GM12878 (cell line): Measurements from ENCODE around the gene ANKMY2. TPM values are rescaled to one million over a fixed set of nuclear protein-coding genes. Genes with fewer than 3 reads are reported as not detected.

Source experiments
- ATAC-seq: fragments of 200-7000 bp; cut with Tn5 transposase; 3 replicates; pipeline ENCODE4 v1.9.1; 2020; ENCODE audit warnings: mild to moderate bottlenecking, moderate library complexity
- BruUV-seq: library from RNA; stranded (reverse); fragments of 400-500 nt; replicated peaks from 2 replicates; lab custom pipeline; 2021; lab: Mats Ljungman, UMichigan
- CTCF ChIA-PET: fragments of 300-600 bp; sonication (Branson Sonifier 250); formaldehyde crosslinking; extraction: SDS; loops from one replicate; lab custom pipeline; 2021; ENCODE audit warnings: inconsistent platforms; lab: Yijun Ruan, JAX
- POLR2A ChIA-PET: fragments of 350-600 bp; formaldehyde crosslinking; extraction: SDS; loops from one replicate; lab custom pipeline; 2021; ENCODE audit warnings: inconsistent platforms; lab: Charles Lee
- RAD21 ChIA-PET: fragments of 300-600 bp; sonication (Branson Sonifier 250); formaldehyde crosslinking; loops from one replicate; lab custom pipeline; 2023; ENCODE audit warnings: antibody characterized with exemption; ENCODE audit not compliant: unreplicated experiment; lab: Charles Lee
- SMC1A ChIA-PET: fragments of 300-600 bp; sonication (Branson Sonifier 250); formaldehyde crosslinking; loops from one replicate; lab custom pipeline; 2023; ENCODE audit not compliant: unreplicated experiment, uncharacterized antibody; lab: Charles Lee
- DNase-seq: peaks from one replicate; pipeline ENCODE4 v3.0.0-alpha.2; 2011; ENCODE audit warnings: low read depth, low spot score
- FAIRE-seq: peaks from 3 replicates; lab custom pipeline; 2011; peaks lifted over from hg19 to GRCh38; lab: Jason Lieb, UNC
- H2AFZ ChIP-seq: 2 replicates; pipeline ENCODE4 v1.6.0; 2011; ENCODE audit warnings: low read depth, low read length, control low read depth; ENCODE audit not compliant: control insufficient read depth
- H3K27ac ChIP-seq: 2 replicates; pipeline ENCODE4 v1.5.1; 2011; ENCODE audit warnings: control low read depth; ENCODE audit not compliant: control insufficient read depth, insufficient read depth
- H3K27me3 ChIP-seq, 2 experiments: replicated peaks in 1 of 2; 2 replicates each; pipeline versions ENCODE4 v1.6.0 to v1.6.1; 2011; ENCODE audit warnings: low read length in 1 of 2; ENCODE audit not compliant: control insufficient read depth in 2 of 2, insufficient read depth in 2 of 2
- H3K36me3 ChIP-seq, 2 experiments: 2 replicates each; pipeline ENCODE4 v1.5.1; 2011; ENCODE audit warnings: low read length in 1 of 2; ENCODE audit not compliant: control insufficient read depth in 2 of 2, insufficient read depth in 2 of 2
- H3K4me1 ChIP-seq: 2 replicates; pipeline ENCODE4 v1.6.1; 2011; ENCODE audit warnings: mild to moderate bottlenecking, low read length, moderate library complexity, mixed read lengths; ENCODE audit not compliant: control insufficient read depth, insufficient read depth
- H3K4me2 ChIP-seq: 2 replicates; pipeline ENCODE4 v1.6.0; 2011; ENCODE audit warnings: control low read depth; ENCODE audit not compliant: control insufficient read depth, insufficient read depth
- H3K4me3 ChIP-seq: fragments of 200-600 bp; sonication (generic); 2 replicates; pipeline ENCODE4 v1.5.1; 2016
- H3K79me2 ChIP-seq: 2 replicates; pipeline ENCODE4 v1.6.0; 2011; ENCODE audit warnings: low read length; ENCODE audit not compliant: control insufficient read depth, insufficient read depth
- H3K9ac ChIP-seq: 2 replicates; pipeline ENCODE4 v1.8.0; 2011; ENCODE audit warnings: low read length, control low read depth, mixed read lengths; ENCODE audit not compliant: control insufficient read depth, insufficient read depth
- H3K9me3 ChIP-seq: replicated peaks from 3 replicates; pipeline ENCODE4 v1.5.1; 2011; ENCODE audit warnings: mild to moderate bottlenecking, low read length; ENCODE audit not compliant: control insufficient read depth, insufficient read depth
- H4K20me1 ChIP-seq: 2 replicates; pipeline ENCODE4 v1.6.0; 2011; ENCODE audit not compliant: control insufficient read depth, insufficient read depth
- ASH2L ChIP-seq: fragments of 300-600, 200-600 bp; sonication (generic); IDR thresholded peaks from 2 replicates; pipeline ENCODE4 v1.6.1; 2017; ENCODE audit warnings: low read depth, mild to moderate bottlenecking, borderline replicate concordance
- ATF7 ChIP-seq: fragments of 450-650 bp; IDR thresholded peaks from 2 replicates; pipeline ENCODE4 v1.6.1; 2016; ENCODE audit warnings: low read depth, mild to moderate bottlenecking
- BCLAF1 ChIP-seq: fragments of 450-650 bp; IDR thresholded peaks from 2 replicates; pipeline ENCODE4 v1.6.1; 2017; ENCODE audit warnings: antibody characterized with exemption, mild to moderate bottlenecking, moderate library complexity
- BRCA1 ChIP-seq: IDR thresholded peaks from 2 replicates; pipeline ENCODE4 v1.6.1; 2011; ENCODE audit warnings: low read depth, low read length, improper control_type of control experiment
- DPF2 ChIP-seq: fragments of 450-650 bp; IDR thresholded peaks from 2 replicates; pipeline ENCODE4 v1.6.1; 2017; ENCODE audit warnings: mild to moderate bottlenecking
- HDAC6 ChIP-seq: fragments of 200-600 bp; sonication (generic); IDR thresholded peaks from one replicate; pipeline ENCODE4 v1.8.0; 2017; ENCODE audit warnings: antibody characterized with exemption; ENCODE audit not compliant: unreplicated experiment
- LARP7 ChIP-seq: fragments of 450-650 bp; IDR thresholded peaks from 2 replicates; pipeline ENCODE4 v1.6.1; 2017; ENCODE audit warnings: mild to moderate bottlenecking
- MYB ChIP-seq: fragments of 150-350 bp; IDR thresholded peaks from 2 replicates; pipeline ENCODE4 v1.6.1; 2014; ENCODE audit warnings: mild to moderate bottlenecking, low read depth, low read length, borderline replicate concordance
- NR2C1 ChIP-seq: fragments of 450-650 bp; IDR thresholded peaks from 2 replicates; pipeline ENCODE4 v1.6.1; 2017; ENCODE audit warnings: antibody characterized with exemption, mild to moderate bottlenecking, moderate library complexity
- PAX5 ChIP-seq: IDR thresholded peaks from 2 replicates; pipeline ENCODE4 v1.6.1; 2011; ENCODE audit warnings: low read depth, low read length, borderline replicate concordance
- SRF ChIP-seq, 2 experiments: IDR thresholded peaks; 2 replicates each; pipeline ENCODE4 v1.6.1; 2011; ENCODE audit warnings: low read depth in 2 of 2, low read length in 2 of 2, mild to moderate bottlenecking in 1 of 2, moderate library complexity in 1 of 2
- ZNF207 ChIP-seq: fragments of 450-650 bp; IDR thresholded peaks from 2 replicates; pipeline ENCODE4 v1.6.1; 2014; ENCODE audit warnings: antibody characterized with exemption, mild to moderate bottlenecking, borderline replicate concordance
- ZNF622 ChIP-seq: fragments of 450-650 bp; IDR thresholded peaks from 2 replicates; pipeline ENCODE4 v1.6.1; 2017; ENCODE audit warnings: mild to moderate bottlenecking, inconsistent platforms
- WGBS: methylation state at CpG from one replicate; pipeline ENCODE4 v1.1.6; 2016; ENCODE audit warnings: low lambda C conversion rate; ENCODE audit not compliant: insufficient replicate concordance, insufficient coverage; ENCODE audit errors: missing lambda C conversion rate; 5-methylcytosine and 5-hydroxymethylcytosine counted together
- in situ Hi-C: fragments of 300-500 bp; cut with MboI; formaldehyde crosslinking; loops from 9 replicates; pipeline ENCODE4 v1.14.3; 2018; ENCODE audit warnings: mixed read lengths
- intact Hi-C: fragments of 100-400 bp; cut with micrococcal nuclease; formaldehyde crosslinking; loops from one replicate; pipeline ENCODE4 v1.14.2; 2022; ENCODE audit not compliant: unreplicated experiment
- polyA plus RNA-seq, 11 experiments: library from polyadenylated mRNA; depleted of rRNA in 4 of 11; unstranded in 6 of 11; stranded (reverse) in 5 of 11; fragments of >200 nt; fragmentation: Nextera tagmentation in 4 of 11; fragmentation: Illumina TruSeq in 1 of 11; extraction: Ambion mirVana in 4 of 11; extraction: Trizol in 1 of 11; gene quantifications; 1 replicate in 1 of 11; 2 replicates in 10 of 11; pipeline versions ENCODE4 v1.2.1 to v1.2.3, GENCODE V29; 2011 to 2016; ENCODE audit warnings: inconsistent platforms in 2 of 11, missing spikeins in 2 of 11, low read depth in 1 of 11
- total RNA-seq, 4 experiments: library from RNA; depleted of rRNA in 3 of 4; stranded (reverse); fragments of >200 nt in 3 of 4; fragmentation: Illumina TruSeq in 1 of 4; extraction: Trizol in 1 of 4; gene quantifications; 2 replicates each; pipeline versions ENCODE4 v1.2.1 to v1.2.3, GENCODE V29; 2013 to 2021
- TF ChIP-seq, protein P1 (sequence below): fragments of 450-650 bp; IDR thresholded peaks from 2 replicates; pipeline ENCODE4 v1.6.1; 2017; ENCODE audit warnings: mild to moderate bottlenecking, low read depth, inconsistent platforms; ENCODE audit not compliant: poor library complexity, severe bottlenecking
- TF ChIP-seq, protein P2 (sequence below): IDR thresholded peaks from 2 replicates; pipeline ENCODE4 v1.6.1; 2011; ENCODE audit warnings: low read depth, mild to moderate bottlenecking, low read length, moderate library complexity, borderline replicate concordance; ENCODE audit errors: extremely low read depth

Gene ANKMY2
- total and polyA plus RNA-seq, 10 of the 15 experiments (the other 5 are each of a cell fraction or from before 2014, with no cell fraction given) = 0.10 to 0.48 (median 0.29) TPM

- DNase-seq = no peak
- POLR2A ChIA-PET = no interaction called here
Measured at GRCh38 chr7:16684935-16685334, 39.4 kb upstream of the ANKMY2 start.

More at GRCh38 chr7:16684935-16685334, 39.4 kb upstream of the ANKMY2 start:
- no peak overlapping the region for H3K9ac ChIP-seq
- no peak overlapping the region for H3K4me3 ChIP-seq
- BruUV-seq = no TSS peak
- 52% methylated on average over 2 of the region's 2 CpGs for WGBS
- no peak for FAIRE-seq
- in situ Hi-C loops = no loop called here
- SMC1A ChIA-PET = interaction anchor here (1.1 kb wide), 1 partner anchor 20 kb away, joined by 5 read pairs; no protein-coding TSS in a partner anchor
- no peaks in the 10 kb centered on the region for H3K79me2 ChIP-seq
- TF ChIP-seq NR2C1 (no peak), PAX5 (no peak), HDAC6 (no peak), ZNF207 (no peak), MYB (no peak), ATF7 (no peak), BRCA1 (no peak), ZNF622 (no peak), BCLAF1 (no peak), SRF (IDR thresholded peaks at IDR 0.05; ENCODE audit: low read depth in 2 of 2, low read length in 2 of 2) (no peak), ASH2L (no peak), DPF2 (no peak), LARP7 (no peak)
- TF ChIP-seq, protein P1, sequence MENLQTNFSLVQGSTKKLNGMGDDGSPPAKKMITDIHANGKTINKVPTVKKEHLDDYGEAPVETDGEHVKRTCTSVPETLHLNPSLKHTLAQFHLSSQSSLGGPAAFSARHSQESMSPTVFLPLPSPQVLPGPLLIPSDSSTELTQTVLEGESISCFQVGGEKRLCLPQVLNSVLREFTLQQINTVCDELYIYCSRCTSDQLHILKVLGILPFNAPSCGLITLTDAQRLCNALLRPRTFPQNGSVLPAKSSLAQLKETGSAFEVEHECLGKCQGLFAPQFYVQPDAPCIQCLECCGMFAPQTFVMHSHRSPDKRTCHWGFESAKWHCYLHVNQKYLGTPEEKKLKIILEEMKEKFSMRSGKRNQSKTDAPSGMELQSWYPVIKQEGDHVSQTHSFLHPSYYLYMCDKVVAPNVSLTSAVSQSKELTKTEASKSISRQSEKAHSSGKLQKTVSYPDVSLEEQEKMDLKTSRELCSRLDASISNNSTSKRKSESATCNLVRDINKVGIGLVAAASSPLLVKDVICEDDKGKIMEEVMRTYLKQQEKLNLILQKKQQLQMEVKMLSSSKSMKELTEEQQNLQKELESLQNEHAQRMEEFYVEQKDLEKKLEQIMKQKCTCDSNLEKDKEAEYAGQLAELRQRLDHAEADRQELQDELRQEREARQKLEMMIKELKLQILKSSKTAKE = no peak
- TF ChIP-seq, protein P2, sequence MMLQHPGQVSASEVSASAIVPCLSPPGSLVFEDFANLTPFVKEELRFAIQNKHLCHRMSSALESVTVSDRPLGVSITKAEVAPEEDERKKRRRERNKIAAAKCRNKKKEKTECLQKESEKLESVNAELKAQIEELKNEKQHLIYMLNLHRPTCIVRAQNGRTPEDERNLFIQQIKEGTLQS = no peak
- CTCF ChIA-PET = interaction anchor here (0.6 kb wide), 2 partner anchors 10 to 1209 kb away, joined by 3 to 4 read pairs; no protein-coding TSS in a partner anchor
- no peaks in the 10 kb centered on the region for H4K20me1 ChIP-seq
- no peak overlapping the region for H3K4me2 ChIP-seq
- no peak overlapping the region for H3K27ac ChIP-seq
- no peaks in the 10 kb centered on the region for H3K9me3 ChIP-seq
- RAD21 ChIA-PET = interaction anchor here (0.6 kb wide), 2 partner anchors 374 to 1638 kb away, joined by 3 read pairs; no protein-coding TSS in a partner anchor
- ATAC-seq = no peak
- no peaks in the 10 kb centered on the region for H3K27me3 ChIP-seq
- no peaks in the 10 kb centered on the region for H3K4me1 ChIP-seq
- H2AFZ ChIP-seq = no peak overlapping the region
- intact Hi-C loops = no loop called here
- H3K36me3 ChIP-seq = no peaks in the 10 kb centered on the region
